ENCODE measurements around the gene CYBA. TPM values are rescaled to one million over a fixed set of nuclear protein-coding genes. Genes with fewer than 3 reads are reported as not detected.

Gene CYBA
- total RNA-seq, 1 donor from 2014 or later, result 188 TPM

DNA sequence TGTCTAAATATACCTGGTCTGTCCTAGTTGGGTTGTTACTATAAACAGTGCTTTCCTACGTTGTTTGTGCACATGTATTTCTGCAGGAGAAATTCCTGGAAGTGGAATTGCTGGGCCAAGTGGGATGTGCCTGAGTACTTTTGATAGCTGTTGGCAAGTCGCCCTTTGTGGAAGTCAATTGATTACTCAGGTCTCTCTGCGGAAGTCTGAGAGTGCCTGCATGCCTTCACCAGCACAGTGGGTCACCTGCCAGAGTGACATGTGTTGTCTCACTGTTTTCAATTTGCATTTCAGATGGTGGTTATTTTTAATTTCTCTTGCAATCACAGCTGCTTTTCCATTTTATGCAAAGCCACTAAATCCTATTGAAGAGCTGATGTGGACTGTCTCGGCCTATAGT is 14.3 kb upstream of the CYBA start:
- intact Hi-C loops (cut with DNase I), result no loop called here
- TF ChIP-seq CTCF (IDR thresholded peaks at IDR 0.05) (no peak), POLR2AphosphoS5 (IDR thresholded peaks at IDR 0.05; ENCODE audit: insufficient read depth in 1 of 2, low read depth in 1 of 2) (no peak), POLR2A (IDR thresholded peaks at IDR 0.05) (no peak)
- H3K9me3 ChIP-seq, result no peaks in the 10 kb centered on the region
- no peak for DNase-seq (ENCODE audit: extremely low spot score in 2 of 2)
- H3K27me3 ChIP-seq, result no peaks in the 10 kb centered on the region
- H3K36me3 ChIP-seq, result no peaks in the 10 kb centered on the region
- H3K4me3 ChIP-seq, result no peak overlapping the region
- peaks cover 9% of the 10 kb centered on the region for H3K4me1 ChIP-seq
- no peak overlapping the region for H3K27ac ChIP-seq

- intact Hi-C loops (cut with DNase I), result no loop called here
- Histone ChIP-seq H3K4me3 (peak within 1 kb of the TSS; percentile 73 to 82), H3K4me1 (peaks cover 9% of the 10 kb centered on the region), H3K27me3 (no peaks in the 10 kb centered on the region), H3K36me3 (no peaks in the 10 kb centered on the region), H3K27ac (peak within 1 kb of the TSS; percentile 90), H3K9me3 (no peaks in the 10 kb centered on the region)
- TF ChIP-seq CTCF (IDR thresholded peaks at IDR 0.05), result no peak
- TF ChIP-seq POLR2AphosphoS5 (IDR thresholded peaks at IDR 0.05; ENCODE audit: insufficient read depth in 1 of 2, low read depth in 1 of 2), result peak; percentile 86 to 90
- peak in 1 of 2 donors; percentile 53 for TF ChIP-seq POLR2A (IDR thresholded peaks at IDR 0.05)
- DNase-seq (ENCODE audit: extremely low spot score in 2 of 2), result peak in 1 of 2 donors; percentile 98
Measured at GRCh38 chr16:88662843-88663606, 12.2 kb upstream of the CYBA start, which contains the start of gene MVD. TSS of gene MVD (minus strand) at chr16:88663091. CDS start at chr16:88663080, 11 bp downstream.

GRCh38 chr16:88662222-88662842 is 11.5 kb upstream of the CYBA start:
- Histone ChIP-seq H3K36me3 (no peaks in the 10 kb centered on the region), H3K27me3 (no peaks in the 10 kb centered on the region), H3K4me1 (peaks cover 9% of the 10 kb centered on the region), H3K9me3 (no peaks in the 10 kb centered on the region), H3K27ac (peak overlapping the region; percentile 90), H3K4me3 (peak overlapping the region; percentile 73 to 82)
- intact Hi-C loops (cut with DNase I), result no loop called here
- no peak for DNase-seq (ENCODE audit: extremely low spot score in 2 of 2)
- no peak for TF ChIP-seq CTCF (IDR thresholded peaks at IDR 0.05)
- no peak for TF ChIP-seq POLR2AphosphoS5 (IDR thresholded peaks at IDR 0.05; ENCODE audit: insufficient read depth in 1 of 2, low read depth in 1 of 2)
- TF ChIP-seq POLR2A (IDR thresholded peaks at IDR 0.05), result no peak

DNA sequence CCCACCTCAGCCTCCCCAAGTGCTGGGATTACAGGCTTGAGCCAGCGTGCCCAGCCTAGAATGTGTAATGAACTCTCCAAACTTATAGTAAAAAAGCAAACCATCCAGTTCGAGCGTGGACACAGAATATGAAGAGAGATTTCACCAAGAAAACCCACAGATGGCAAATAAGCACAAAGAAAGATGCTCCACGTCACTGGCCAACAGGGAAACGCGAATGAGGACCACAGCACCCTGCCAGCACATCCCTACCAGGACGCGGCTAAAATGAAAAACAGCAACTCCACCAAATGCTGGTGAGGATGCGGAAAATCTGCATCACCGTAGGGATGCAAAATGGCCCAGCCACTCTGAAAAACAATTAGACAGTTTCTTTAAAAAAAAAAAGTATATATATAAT is 10.6 kb upstream of the CYBA start:
- Histone ChIP-seq H3K9me3 (no peaks in the 10 kb centered on the region), H3K27me3 (no peaks in the 10 kb centered on the region), H3K4me1 (peaks cover 9% of the 10 kb centered on the region), H3K4me3 (no peak overlapping the region), H3K27ac (no peak overlapping the region), H3K36me3 (no peaks in the 10 kb centered on the region)
- DNase-seq (ENCODE audit: extremely low spot score in 2 of 2), result no peak
- TF ChIP-seq POLR2AphosphoS5 (IDR thresholded peaks at IDR 0.05; ENCODE audit: insufficient read depth in 1 of 2, low read depth in 1 of 2), result no peak
- no peak for TF ChIP-seq POLR2A (IDR thresholded peaks at IDR 0.05)
- TF ChIP-seq CTCF (IDR thresholded peaks at IDR 0.05), result no peak
- intact Hi-C loops (cut with DNase I), result no loop called here

GRCh38 chr16:88659160-88659559 is 8.3 kb upstream of the CYBA start:
- intact Hi-C loops (cut with DNase I), result no loop called here
- no peak overlapping the region for H3K27ac ChIP-seq
- H3K4me1 ChIP-seq, result peaks cover 9% of the 10 kb centered on the region
- no peak for TF ChIP-seq POLR2A (IDR thresholded peaks at IDR 0.05)
- TF ChIP-seq CTCF (IDR thresholded peaks at IDR 0.05), result no peak
- TF ChIP-seq POLR2AphosphoS5 (IDR thresholded peaks at IDR 0.05; ENCODE audit: insufficient read depth in 1 of 2, low read depth in 1 of 2), result no peak
- no peaks in the 10 kb centered on the region for H3K36me3 ChIP-seq
- no peaks in the 10 kb centered on the region for H3K27me3 ChIP-seq
- H3K4me3 ChIP-seq, result no peak overlapping the region
- no peak for DNase-seq (ENCODE audit: extremely low spot score in 2 of 2)
- no peaks in the 10 kb centered on the region for H3K9me3 ChIP-seq
